GM12878 (cell line): Measurements from ENCODE around the gene ITGA5.

Source experiments
- SRF ChIP-seq, 2 experiments: IDR thresholded peaks; 2 replicates each; pipeline ENCODE4 v1.6.1; 2011; ENCODE audit warnings: low read depth in 2 of 2, low read length in 2 of 2, mild to moderate bottlenecking in 1 of 2, moderate library complexity in 1 of 2
- TF ChIP-seq, protein P1 (sequence below), 3 experiments: IDR thresholded peaks in 2 of 3; conservative IDR thresholded peaks in 1 of 3; 2 replicates each; pipeline ENCODE4 v1.5.1; 2011; ENCODE audit warnings: low read depth in 3 of 3, low read length in 3 of 3, mild to moderate bottlenecking in 3 of 3, control low read depth in 2 of 3, moderate library complexity in 2 of 3, inconsistent platforms in 1 of 3, mixed read lengths in 1 of 3; ENCODE audit not compliant: control insufficient read depth in 2 of 3, insufficient read depth in 1 of 3; ENCODE audit errors: extremely low read depth in 1 of 3

- TF ChIP-seq, protein P1, sequence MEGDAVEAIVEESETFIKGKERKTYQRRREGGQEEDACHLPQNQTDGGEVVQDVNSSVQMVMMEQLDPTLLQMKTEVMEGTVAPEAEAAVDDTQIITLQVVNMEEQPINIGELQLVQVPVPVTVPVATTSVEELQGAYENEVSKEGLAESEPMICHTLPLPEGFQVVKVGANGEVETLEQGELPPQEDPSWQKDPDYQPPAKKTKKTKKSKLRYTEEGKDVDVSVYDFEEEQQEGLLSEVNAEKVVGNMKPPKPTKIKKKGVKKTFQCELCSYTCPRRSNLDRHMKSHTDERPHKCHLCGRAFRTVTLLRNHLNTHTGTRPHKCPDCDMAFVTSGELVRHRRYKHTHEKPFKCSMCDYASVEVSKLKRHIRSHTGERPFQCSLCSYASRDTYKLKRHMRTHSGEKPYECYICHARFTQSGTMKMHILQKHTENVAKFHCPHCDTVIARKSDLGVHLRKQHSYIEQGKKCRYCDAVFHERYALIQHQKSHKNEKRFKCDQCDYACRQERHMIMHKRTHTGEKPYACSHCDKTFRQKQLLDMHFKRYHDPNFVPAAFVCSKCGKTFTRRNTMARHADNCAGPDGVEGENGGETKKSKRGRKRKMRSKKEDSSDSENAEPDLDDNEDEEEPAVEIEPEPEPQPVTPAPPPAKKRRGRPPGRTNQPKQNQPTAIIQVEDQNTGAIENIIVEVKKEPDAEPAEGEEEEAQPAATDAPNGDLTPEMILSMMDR (IDR thresholded peaks at IDR 0.05 in 2 of 3, conservative IDR thresholded peaks at IDR 0.05 in 1 of 3; ENCODE audit: control insufficient read depth in 2 of 3, extremely low read depth in 1 of 3, insufficient read depth in 1 of 3, low read depth in 3 of 3, low read length in 3 of 3): no peak
- no peak for TF ChIP-seq SRF (IDR thresholded peaks at IDR 0.05; ENCODE audit: low read depth in 2 of 2, low read length in 2 of 2)
Observed at GRCh38 chr12:54423816-54424150, 4.7 kb upstream of the ITGA5 start.
